Transverse colon (tissue), 4 donors: ENCODE results near the gene SHROOM1.

Experiments
- EP300 ChIP-seq: sonication (generic); formaldehyde crosslinking; IDR thresholded peaks from one replicate; pipeline ENCODE4 v1.6.1; 2017; ENCODE audit warnings: antibody characterized with exemption, low read depth
- POLR2A ChIP-seq: fragments of 450-650 bp; IDR thresholded peaks from one replicate; pipeline ENCODE4 v1.6.1; 2016; ENCODE audit warnings: antibody characterized with exemption, mild to moderate bottlenecking, moderate library complexity
- POLR2AphosphoS5 ChIP-seq, 3 donors: sonication (generic); formaldehyde crosslinking; IDR thresholded peaks; one replicate each; pipeline ENCODE4 v1.6.1; 2016; ENCODE audit warnings: antibody characterized with exemption in 3 of 3
- TF ChIP-seq, protein P1 (sequence below), 5 experiments: fragments of 200-600 bp in 3 of 5; fragments of 450-650 bp in 2 of 5; sonication (generic) in 3 of 5; IDR thresholded peaks; 1 replicate in 2 of 5; 2 replicates in 3 of 5; pipeline ENCODE4 v1.5.1; 2016 to 2017; ENCODE audit warnings: antibody characterized with exemption in 5 of 5, inconsistent platforms in 3 of 5, mild to moderate bottlenecking in 2 of 5, moderate library complexity in 1 of 5

DNA sequence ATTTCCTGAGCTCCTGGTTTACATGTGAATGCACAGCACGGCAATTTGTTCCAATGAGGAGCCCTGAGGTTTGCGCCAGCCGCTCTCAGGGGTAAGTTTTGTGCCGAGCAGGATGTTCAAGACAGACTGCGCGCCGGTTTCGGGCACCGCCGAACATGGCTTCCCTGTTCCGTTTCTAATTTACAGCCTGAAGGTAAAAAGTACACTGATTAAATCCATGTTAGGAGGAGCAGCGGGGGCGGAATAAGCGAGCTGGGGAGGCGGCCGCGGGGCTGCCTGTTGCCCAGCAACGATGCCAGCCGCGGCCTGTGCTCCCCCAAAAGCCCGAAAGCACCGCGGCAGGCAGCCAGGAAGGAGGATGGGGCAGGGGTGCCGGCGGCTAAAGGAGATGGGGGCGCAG lies 11.0 kb downstream of the SHROOM1 start:
- TF ChIP-seq, protein P1, sequence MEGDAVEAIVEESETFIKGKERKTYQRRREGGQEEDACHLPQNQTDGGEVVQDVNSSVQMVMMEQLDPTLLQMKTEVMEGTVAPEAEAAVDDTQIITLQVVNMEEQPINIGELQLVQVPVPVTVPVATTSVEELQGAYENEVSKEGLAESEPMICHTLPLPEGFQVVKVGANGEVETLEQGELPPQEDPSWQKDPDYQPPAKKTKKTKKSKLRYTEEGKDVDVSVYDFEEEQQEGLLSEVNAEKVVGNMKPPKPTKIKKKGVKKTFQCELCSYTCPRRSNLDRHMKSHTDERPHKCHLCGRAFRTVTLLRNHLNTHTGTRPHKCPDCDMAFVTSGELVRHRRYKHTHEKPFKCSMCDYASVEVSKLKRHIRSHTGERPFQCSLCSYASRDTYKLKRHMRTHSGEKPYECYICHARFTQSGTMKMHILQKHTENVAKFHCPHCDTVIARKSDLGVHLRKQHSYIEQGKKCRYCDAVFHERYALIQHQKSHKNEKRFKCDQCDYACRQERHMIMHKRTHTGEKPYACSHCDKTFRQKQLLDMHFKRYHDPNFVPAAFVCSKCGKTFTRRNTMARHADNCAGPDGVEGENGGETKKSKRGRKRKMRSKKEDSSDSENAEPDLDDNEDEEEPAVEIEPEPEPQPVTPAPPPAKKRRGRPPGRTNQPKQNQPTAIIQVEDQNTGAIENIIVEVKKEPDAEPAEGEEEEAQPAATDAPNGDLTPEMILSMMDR (IDR thresholded peaks at IDR 0.05): no peak
- TF ChIP-seq POLR2A (no peak), POLR2AphosphoS5 (IDR thresholded peaks at IDR 0.05) (no peak), EP300 (no peak)
